IMR-90 (cell line): ENCODE measurements around the gene LYZ. TPM values are rescaled to one million over a fixed set of nuclear protein-coding genes. Genes with fewer than 3 reads are reported as not detected.

Experiments
- ATAC-seq: fragments of 200-7000 bp; cut with Tn5 transposase; 2 replicates; pipeline ENCODE4 v1.9.1; 2020; ENCODE audit warnings: low read depth, mild to moderate bottlenecking, moderate library complexity
- BruUV-seq: library from RNA; stranded (reverse); fragments of 400-500 nt; replicated peaks from 2 replicates; lab custom pipeline; 2021; lab: Mats Ljungman, UMichigan
- CTCF ChIA-PET: fragments of 300-600 bp; formaldehyde crosslinking; extraction: SDS; loops from one replicate; lab custom pipeline; 2021; ENCODE audit warnings: antibody characterized with exemption; lab: Yijun Ruan, JAX
- POLR2A ChIA-PET: fragments of 300-600 bp; sonication (Branson Sonifier 250); formaldehyde crosslinking; loops from one replicate; lab custom pipeline; 2022; ENCODE audit warnings: antibody characterized with exemption; ENCODE audit not compliant: unreplicated experiment; lab: Charles Lee
- DNase-seq: peaks from one replicate; pipeline ENCODE4 v3.0.0; 2013
- H2AFZ ChIP-seq: replicated peaks from 2 replicates; pipeline ENCODE3; 2013; ENCODE audit warnings: low read length, mild to moderate bottlenecking; ENCODE audit not compliant: poor library complexity
- H2AK5ac ChIP-seq: 2 replicates; pipeline ENCODE4 v1.6.1; 2013; ENCODE audit warnings: low read depth, low read length, inconsistent platforms
- H2AK9ac ChIP-seq: replicated peaks from 2 replicates; pipeline ENCODE3; 2013; ENCODE audit warnings: mild to moderate bottlenecking, low read depth, low read length, moderate library complexity; ENCODE audit not compliant: poor library complexity
- H2BK120ac ChIP-seq: 2 replicates; pipeline ENCODE4 v1.6.1; 2013; ENCODE audit warnings: low read depth, low read length, inconsistent platforms
- H2BK15ac ChIP-seq: 3 replicates; pipeline ENCODE4 v1.6.1; 2013; ENCODE audit warnings: low read depth, low read length, inconsistent platforms
- H2BK20ac ChIP-seq: 2 replicates; pipeline ENCODE4 v1.6.1; 2013; ENCODE audit warnings: low read depth, mild to moderate bottlenecking, inconsistent platforms, low read length, moderate library complexity
- H2BK5ac ChIP-seq: 2 replicates; pipeline ENCODE4 v1.6.1; 2013; ENCODE audit warnings: mild to moderate bottlenecking, low read depth, low read length, inconsistent platforms; ENCODE audit not compliant: poor library complexity, severe bottlenecking
- H3K14ac ChIP-seq: replicated peaks from 2 replicates; pipeline ENCODE4 v1.6.1; 2013; ENCODE audit warnings: low read depth, low read length, inconsistent platforms
- H3K18ac ChIP-seq: 2 replicates; pipeline ENCODE4 v1.6.1; 2013; ENCODE audit warnings: low read depth, low read length, control low read depth
- H3K23ac ChIP-seq: 2 replicates; pipeline ENCODE4 v1.6.1; 2013; ENCODE audit warnings: low read depth, low read length, inconsistent platforms
- H3K27ac ChIP-seq: 2 replicates; pipeline ENCODE4 v1.5.1; 2013; ENCODE audit warnings: mild to moderate bottlenecking, control low read depth, low read length; ENCODE audit not compliant: insufficient read depth
- H3K27me3 ChIP-seq: 2 replicates; pipeline ENCODE4 v1.6.1; 2013; ENCODE audit warnings: low read length; ENCODE audit not compliant: control insufficient read depth, insufficient read depth
- H3K36me3 ChIP-seq: 2 replicates; pipeline ENCODE4 v1.6.1; 2013; ENCODE audit warnings: low read length, mixed read lengths; ENCODE audit not compliant: control insufficient read depth, insufficient read depth
- H3K4ac ChIP-seq: 2 replicates; pipeline ENCODE4 v1.6.1; 2013; ENCODE audit warnings: low read depth, low read length, inconsistent platforms
- H3K4me1 ChIP-seq: 2 replicates; pipeline ENCODE4 v1.6.1; 2013; ENCODE audit warnings: low read length, mixed read lengths; ENCODE audit not compliant: control insufficient read depth, insufficient read depth
- H3K4me2 ChIP-seq: 2 replicates; pipeline ENCODE4 v1.6.1; 2013; ENCODE audit warnings: low read depth, mild to moderate bottlenecking, control low read depth, low read length, moderate library complexity
- H3K4me3 ChIP-seq: 2 replicates; pipeline ENCODE4 v1.5.1; 2013; ENCODE audit warnings: low read depth, mild to moderate bottlenecking, control low read depth, low read length, moderate library complexity; ENCODE audit not compliant: insufficient read depth
- H3K56ac ChIP-seq: 2 replicates; pipeline ENCODE4 v1.6.1; 2013; ENCODE audit warnings: low read length, inconsistent platforms; ENCODE audit not compliant: insufficient read depth; ENCODE audit errors: extremely low read depth
- H3K79me1 ChIP-seq, 2 experiments: 2 replicates each; pipeline ENCODE4 v1.6.1; 2013; ENCODE audit warnings: low read length in 2 of 2, inconsistent platforms in 1 of 2, low read depth in 1 of 2
- H3K9ac ChIP-seq: 2 replicates; pipeline ENCODE4 v1.6.1; 2013; ENCODE audit warnings: low read depth, low read length, control low read depth
- H3K9me1 ChIP-seq: 2 replicates; pipeline ENCODE4 v1.6.1; 2013; ENCODE audit warnings: low read length, inconsistent platforms; ENCODE audit not compliant: insufficient read depth
- H3K9me3 ChIP-seq: 2 replicates; pipeline ENCODE4 v1.6.1; 2013; ENCODE audit warnings: low read length; ENCODE audit not compliant: control insufficient read depth, insufficient read depth
- H4K20me1 ChIP-seq: 2 replicates; pipeline ENCODE4 v1.6.1; 2013; ENCODE audit warnings: low read length, inconsistent platforms; ENCODE audit not compliant: insufficient read depth
- H4K5ac ChIP-seq: 2 replicates; pipeline ENCODE4 v1.6.1; 2013; ENCODE audit warnings: mild to moderate bottlenecking, low read depth, low read length, control low read depth
- H4K8ac ChIP-seq, 2 experiments: 2 replicates each; pipeline ENCODE4 v1.6.1; 2013; ENCODE audit warnings: low read depth in 2 of 2, low read length in 2 of 2, control low read depth in 1 of 2, inconsistent platforms in 1 of 2
- H4K91ac ChIP-seq: 2 replicates; pipeline ENCODE4 v1.6.1; 2013; ENCODE audit warnings: low read depth, low read length, inconsistent platforms; ENCODE audit not compliant: insufficient read depth
- BHLHE40 ChIP-seq: fragments of 150-350 bp; IDR thresholded peaks from 2 replicates; pipeline ENCODE4 v1.6.1; 2016; ENCODE audit warnings: mild to moderate bottlenecking, low read depth, low read length
- CEBPB ChIP-seq: IDR thresholded peaks from 2 replicates; pipeline ENCODE4 v1.6.1; 2012; ENCODE audit warnings: low read depth, low read length, improper control_type of control experiment
- CHD1 ChIP-seq: IDR thresholded peaks from 2 replicates; pipeline ENCODE4 v1.6.1; 2012; ENCODE audit warnings: low read depth, low read length, improper control_type of control experiment
- ELK1 ChIP-seq: fragments of 150-350 bp; IDR thresholded peaks from 2 replicates; pipeline ENCODE4 v1.6.1; 2016; ENCODE audit warnings: low read depth, mild to moderate bottlenecking, low read length, moderate library complexity, borderline replicate concordance
- FOS ChIP-seq: fragments of 150-350 bp; IDR thresholded peaks from 2 replicates; pipeline ENCODE4 v1.6.1; 2016; ENCODE audit warnings: low read depth, low read length
- MAFK ChIP-seq: IDR thresholded peaks from 2 replicates; pipeline ENCODE4 v1.6.1; 2012; ENCODE audit warnings: low read depth, low read length, improper control_type of control experiment
- MAZ ChIP-seq: IDR thresholded peaks from 2 replicates; pipeline ENCODE4 v1.6.1; 2012; ENCODE audit warnings: low read depth, mild to moderate bottlenecking, low read length, improper control_type of control experiment, moderate library complexity, borderline replicate concordance
- NFE2L2 ChIP-seq: fragments of 150-350 bp; IDR thresholded peaks from 2 replicates; pipeline ENCODE4 v1.6.1; 2016; ENCODE audit warnings: low read depth, mild to moderate bottlenecking, low read length
- POLR2A ChIP-seq: IDR thresholded peaks from 2 replicates; pipeline ENCODE4 v1.6.1; 2012; ENCODE audit warnings: mild to moderate bottlenecking, low read depth, low read length
- RAD21 ChIP-seq: IDR thresholded peaks from 2 replicates; pipeline ENCODE4 v1.6.1; 2012; ENCODE audit warnings: low read length, improper control_type of control experiment
- RCOR1 ChIP-seq: IDR thresholded peaks from 2 replicates; pipeline ENCODE4 v1.6.1; 2012; ENCODE audit warnings: mild to moderate bottlenecking, low read length, improper control_type of control experiment; ENCODE audit not compliant: insufficient replicate concordance
- RFX5 ChIP-seq: IDR thresholded peaks from 2 replicates; pipeline ENCODE4 v1.8.0; 2012; ENCODE audit warnings: low read depth, mild to moderate bottlenecking, low read length, moderate library complexity
- SMC3 ChIP-seq: fragments of 150-350 bp; IDR thresholded peaks from 2 replicates; pipeline ENCODE4 v1.6.1; 2016; ENCODE audit warnings: low read depth, mild to moderate bottlenecking, antibody characterized with exemption, low read length, moderate library complexity
- WGBS, 2 experiments: methylation state at CpG; one replicate each; pipeline versions ENCODE4 v1.1.5 to v1.1.7; 2013; ENCODE audit warnings: missing lambda C conversion rate in 2 of 2; ENCODE audit not compliant: insufficient read length in 1 of 2; ENCODE audit errors: extremely low coverage in 2 of 2; 5-methylcytosine and 5-hydroxymethylcytosine counted together
- dilution Hi-C: fragments of 300-500 bp; cut with HindIII; formaldehyde crosslinking; loops from one replicate; pipeline ENCODE4 v1.14.3; 2018; ENCODE audit warnings: low sequenced_read_pairs; ENCODE audit not compliant: unreplicated experiment
- in situ Hi-C: fragments of 300-500 bp; cut with MboI; formaldehyde crosslinking; loops from 3 replicates; pipeline ENCODE4 v1.14.3; 2019; ENCODE audit warnings: low sequenced_read_pairs, inconsistent platforms, mixed read lengths
- intact Hi-C: fragments of 100-400 bp; cut with micrococcal nuclease; formaldehyde crosslinking; loops from 2 replicates; pipeline ENCODE4 v1.10.0; 2022
- polyA plus RNA-seq, 3 experiments: library from polyadenylated mRNA; depleted of rRNA; stranded (reverse); fragments of >200 nt; gene quantifications; 2 replicates each; pipeline ENCODE4 v1.2.3, GENCODE V29; 2012; ENCODE audit warnings: low replicate concordance in 1 of 3
- total RNA-seq: library from RNA; depleted of rRNA; stranded (reverse); fragments of >200 nt; gene quantifications from 2 replicates; pipeline ENCODE4 v1.2.3, GENCODE V29; 2012
- TF ChIP-seq, protein P1 (sequence below): conservative IDR thresholded peaks from 2 replicates; pipeline ENCODE4 v1.5.1; 2012; ENCODE audit warnings: mild to moderate bottlenecking, low read depth, low read length, improper control_type of control experiment

The LYZ gene
- total and polyA plus RNA-seq, 2 of the 4 experiments (the other 2 are of a cell fraction), result not detected

DNA sequence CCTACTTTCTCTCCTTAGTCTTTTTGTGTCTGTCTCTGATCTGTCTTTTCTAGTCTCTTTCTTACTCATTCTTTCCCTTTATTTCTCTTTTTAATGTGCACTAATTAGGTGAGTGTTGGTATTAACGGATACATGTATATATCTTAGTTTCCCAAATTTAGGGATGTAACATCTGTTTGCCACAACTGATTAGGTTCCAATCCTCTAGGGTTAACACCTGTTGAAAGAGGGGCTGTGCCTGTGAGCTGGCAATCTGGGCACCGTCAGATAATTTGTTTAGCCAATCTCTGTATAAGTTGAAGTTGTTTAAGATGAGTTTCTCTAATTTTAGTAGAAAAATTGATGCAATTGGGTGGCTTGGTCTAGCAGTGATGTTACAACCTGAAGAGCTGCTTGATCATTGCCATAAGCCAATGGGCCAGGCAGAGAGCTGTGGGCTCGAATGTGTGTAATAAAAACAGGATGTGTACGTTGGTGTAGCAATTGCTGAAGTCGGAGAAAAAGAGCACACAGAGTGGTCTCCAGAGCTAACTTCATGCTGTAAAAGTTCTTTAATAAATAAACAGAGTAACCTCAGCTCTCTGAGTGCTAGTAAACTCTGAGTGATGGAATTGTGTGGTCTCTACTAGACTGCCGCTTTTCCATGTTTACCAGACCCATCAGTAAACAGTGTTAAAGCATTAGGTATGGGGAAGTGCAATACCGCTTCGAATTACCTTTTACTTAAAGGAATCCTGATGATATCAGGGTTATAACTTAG, 18.3 kb upstream of the LYZ start:
- Histone ChIP-seq H3K79me1 (no peaks in the 10 kb centered on the region), H2AK9ac (no peak overlapping the region), H4K20me1 (no peaks in the 10 kb centered on the region), H3K4me2 (no peak overlapping the region), H2AFZ (no peak overlapping the region), H2BK120ac (no peak overlapping the region), H3K56ac (no peak overlapping the region), H2AK5ac (no peak overlapping the region), H3K4me1 (0 out of 2 replicates have a peak, but pooled peaks cover 2% of the 10 kb centered on the region), H3K9ac (no peak overlapping the region), H2BK15ac (no peak overlapping the region), H3K14ac (no peak overlapping the region), H2BK20ac (no peak overlapping the region), H2BK5ac (no peak overlapping the region), H3K23ac (no peak overlapping the region), H4K5ac (no peak overlapping the region), H3K27me3 (peaks cover 32% of the 10 kb centered on the region), H3K18ac (no peak overlapping the region), H3K36me3 (no peaks in the 10 kb centered on the region), H3K9me1 (no peaks in the 10 kb centered on the region), H4K91ac (no peak overlapping the region), H3K27ac (no peak overlapping the region), H3K9me3 (no peaks in the 10 kb centered on the region), H4K8ac (no peak overlapping the region), H3K4ac (no peak overlapping the region), H3K4me3 (no peak overlapping the region)
- ATAC-seq (no peak), DNase-seq (no peak)
- CTCF ChIA-PET, result no interaction called here
- intact Hi-C loops, result no loop called here
- in situ Hi-C loops, result loop anchor here (25.0 kb wide), 1 partner anchor 407 kb away; the partner anchor contains the start of gene RAB3IP
- POLR2A ChIA-PET, result no interaction called here
- BruUV-seq, result no TSS peak
- dilution Hi-C loops, result no loop called here
- 0% methylated on average over 1 of the region's 8 CpGs; no CpG with 5 or more reads in 1 of the 2 experiments for WGBS, 2 experiments
- TF ChIP-seq FOS, result no peak
- no peak for TF ChIP-seq SMC3
- no peak for TF ChIP-seq CHD1
- no peak for TF ChIP-seq BHLHE40
- no peak for TF ChIP-seq ELK1
- TF ChIP-seq NFE2L2, result no peak
- no peak for TF ChIP-seq RCOR1
- no peak for TF ChIP-seq MAFK
- no peak for TF ChIP-seq RAD21
- TF ChIP-seq MAZ, result no peak
- no peak for TF ChIP-seq POLR2A
- TF ChIP-seq RFX5, result no peak
- TF ChIP-seq, protein P1, sequence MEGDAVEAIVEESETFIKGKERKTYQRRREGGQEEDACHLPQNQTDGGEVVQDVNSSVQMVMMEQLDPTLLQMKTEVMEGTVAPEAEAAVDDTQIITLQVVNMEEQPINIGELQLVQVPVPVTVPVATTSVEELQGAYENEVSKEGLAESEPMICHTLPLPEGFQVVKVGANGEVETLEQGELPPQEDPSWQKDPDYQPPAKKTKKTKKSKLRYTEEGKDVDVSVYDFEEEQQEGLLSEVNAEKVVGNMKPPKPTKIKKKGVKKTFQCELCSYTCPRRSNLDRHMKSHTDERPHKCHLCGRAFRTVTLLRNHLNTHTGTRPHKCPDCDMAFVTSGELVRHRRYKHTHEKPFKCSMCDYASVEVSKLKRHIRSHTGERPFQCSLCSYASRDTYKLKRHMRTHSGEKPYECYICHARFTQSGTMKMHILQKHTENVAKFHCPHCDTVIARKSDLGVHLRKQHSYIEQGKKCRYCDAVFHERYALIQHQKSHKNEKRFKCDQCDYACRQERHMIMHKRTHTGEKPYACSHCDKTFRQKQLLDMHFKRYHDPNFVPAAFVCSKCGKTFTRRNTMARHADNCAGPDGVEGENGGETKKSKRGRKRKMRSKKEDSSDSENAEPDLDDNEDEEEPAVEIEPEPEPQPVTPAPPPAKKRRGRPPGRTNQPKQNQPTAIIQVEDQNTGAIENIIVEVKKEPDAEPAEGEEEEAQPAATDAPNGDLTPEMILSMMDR, result no peak
- TF ChIP-seq CEBPB, result no peak
